Mesendoderm (in vitro differentiated cells): Measurements from ENCODE around the gene B4GALNT3.

Experiments used
- DNase-seq: peaks from one replicate; pipeline ENCODE4 v3.0.0; 2013
- H2AK5ac ChIP-seq: 2 replicates; pipeline ENCODE4 v1.6.1; 2013; ENCODE audit warnings: low read length, inconsistent platforms
- H2BK120ac ChIP-seq: 2 replicates; pipeline ENCODE4 v1.6.1; 2013; ENCODE audit warnings: low read depth, mild to moderate bottlenecking, low read length, moderate library complexity, mixed read lengths
- H2BK15ac ChIP-seq: replicated peaks from 2 replicates; pipeline ENCODE4 v1.6.1; 2013; ENCODE audit warnings: low read depth, mild to moderate bottlenecking, moderate library complexity
- H2BK5ac ChIP-seq: 2 replicates; pipeline ENCODE4 v1.6.1; 2013; ENCODE audit warnings: low read length, inconsistent platforms
- H3K18ac ChIP-seq: 2 replicates; pipeline ENCODE4 v1.6.1; 2013; ENCODE audit warnings: mild to moderate bottlenecking, low read length, mixed read lengths
- H3K23ac ChIP-seq: one replicate; pipeline ENCODE4 v1.6.1; 2013; ENCODE audit warnings: low read length
- H3K27ac ChIP-seq: 2 replicates; pipeline ENCODE4 v1.5.1; 2013; ENCODE audit warnings: low read depth, mild to moderate bottlenecking, inconsistent platforms, low read length, moderate library complexity
- H3K27me3 ChIP-seq: 2 replicates; pipeline ENCODE4 v1.6.1; 2013; ENCODE audit warnings: low read length, control low read depth, mild to moderate bottlenecking, inconsistent platforms; ENCODE audit not compliant: insufficient read depth, poor library complexity
- H3K36me3 ChIP-seq: 2 replicates; pipeline ENCODE4 v1.6.1; 2013; ENCODE audit warnings: low read length, inconsistent platforms; ENCODE audit not compliant: control insufficient read depth, insufficient read depth
- H3K4ac ChIP-seq: one replicate; pipeline ENCODE4 v1.6.1; 2013; ENCODE audit warnings: low read depth, mild to moderate bottlenecking, low read length, moderate library complexity
- H3K4me1 ChIP-seq: 2 replicates; pipeline ENCODE4 v1.6.1; 2013; ENCODE audit warnings: low read depth, low read length, inconsistent platforms; ENCODE audit not compliant: control insufficient read depth
- H3K4me2 ChIP-seq: 2 replicates; pipeline ENCODE4 v1.6.1; 2013; ENCODE audit warnings: low read length
- H3K4me3 ChIP-seq: 2 replicates; pipeline ENCODE4 v1.5.1; 2013; ENCODE audit warnings: mild to moderate bottlenecking, low read length
- H3K56ac ChIP-seq: one replicate; pipeline ENCODE4 v1.6.1; 2013; ENCODE audit warnings: low read length
- H3K79me1 ChIP-seq: 2 replicates; pipeline ENCODE4 v1.6.1; 2013; ENCODE audit warnings: low read length, inconsistent platforms
- H3K79me2 ChIP-seq: 2 replicates; pipeline ENCODE4 v1.6.1; 2013; ENCODE audit warnings: mild to moderate bottlenecking, low read length; ENCODE audit not compliant: control insufficient read depth, insufficient read depth
- H3K9ac ChIP-seq: 2 replicates; pipeline ENCODE4 v1.6.1; 2013; ENCODE audit warnings: low read length, inconsistent platforms
- H4K5ac ChIP-seq: one replicate; pipeline ENCODE4 v1.6.1; 2013; ENCODE audit warnings: low read length
- H4K8ac ChIP-seq: one replicate; pipeline ENCODE4 v1.6.1; 2013; ENCODE audit warnings: low read depth, mild to moderate bottlenecking, control low read depth, low read length, moderate library complexity
- WGBS: extraction: QIAGEN DNeasy Blood & Tissue Kit; methylation state at CpG from one replicate; pipeline ENCODE4 v1.1.7; 2013; ENCODE audit warnings: low lambda C conversion rate, missing lambda C conversion rate; ENCODE audit not compliant: insufficient coverage; ENCODE audit errors: extremely low coverage; 5-methylcytosine and 5-hydroxymethylcytosine counted together

B4GALNT3 gene

GRCh38 chr12:510071-510825 is 50.5 kb downstream of the B4GALNT3 start:
- Histone ChIP-seq H3K4me3 (no peak overlapping the region), H3K4ac (peak overlapping the region; percentile 37), H2BK120ac (peak overlapping the region; percentile 83), H3K9ac (peak overlapping the region; percentile 23), H3K36me3 (no peaks in the 10 kb centered on the region), H3K27ac (peak overlapping the region; percentile 76), H3K79me2 (no peaks in the 10 kb centered on the region), H3K56ac (peak overlapping the region; percentile 78), H3K4me1 (peaks cover 18% of the 10 kb centered on the region), H3K79me1 (no peaks in the 10 kb centered on the region), H2BK15ac (no peak overlapping the region), H2AK5ac (peak overlapping the region; percentile 94), H3K27me3 (no peaks in the 10 kb centered on the region), H3K4me2 (peak overlapping the region; percentile 5), H4K5ac (peak overlapping the region; percentile 39), H3K23ac (peak overlapping the region; percentile 66), H2BK5ac (peak overlapping the region; percentile 93), H4K8ac (no peak overlapping the region), H3K18ac (peak overlapping the region; percentile 91)
- DNase-seq, result peak; percentile 93
- no CpG with 5 or more reads among the region's 12 CpGs for WGBS

- Histone ChIP-seq H3K4me3 (no peak overlapping the region), H2BK15ac (no peak overlapping the region), H3K4me1 (peaks cover 18% of the 10 kb centered on the region), H3K4me2 (no peak overlapping the region), H3K27ac (no peak overlapping the region), H2AK5ac (no peak overlapping the region), H3K4ac (no peak overlapping the region), H3K18ac (no peak overlapping the region), H3K23ac (no peak overlapping the region), H2BK5ac (no peak overlapping the region), H2BK120ac (no peak overlapping the region), H3K56ac (no peak overlapping the region), H4K5ac (no peak overlapping the region), H3K27me3 (no peaks in the 10 kb centered on the region), H3K79me1 (peaks cover 2% of the 10 kb centered on the region), H4K8ac (no peak overlapping the region), H3K36me3 (no peaks in the 10 kb centered on the region), H3K9ac (no peak overlapping the region), H3K79me2 (no peaks in the 10 kb centered on the region)
- WGBS, result 100% methylated on average over 5 of the region's 6 CpGs
- no peak for DNase-seq
Observed at GRCh38 chr12:512933-513332, 53.2 kb downstream of the B4GALNT3 start.

GRCh38 chr12:513446-513845 is 53.7 kb downstream of the B4GALNT3 start:
- Histone ChIP-seq H2BK5ac (no peak overlapping the region), H3K27me3 (no peaks in the 10 kb centered on the region), H3K4me3 (no peak overlapping the region), H2BK15ac (no peak overlapping the region), H2BK120ac (no peak overlapping the region), H3K27ac (no peak overlapping the region), H3K4ac (no peak overlapping the region), H2AK5ac (no peak overlapping the region), H3K36me3 (no peaks in the 10 kb centered on the region), H3K4me2 (no peak overlapping the region), H3K9ac (no peak overlapping the region), H3K18ac (no peak overlapping the region), H4K8ac (no peak overlapping the region), H3K4me1 (peaks cover 18% of the 10 kb centered on the region), H4K5ac (no peak overlapping the region), H3K79me1 (peaks cover 2% of the 10 kb centered on the region), H3K23ac (no peak overlapping the region), H3K56ac (no peak overlapping the region), H3K79me2 (no peaks in the 10 kb centered on the region)
- WGBS, result no CpG with 5 or more reads among the region's 7 CpGs
- peak; percentile 73 for DNase-seq

GRCh38 chr12:517538-517937 is 57.8 kb downstream of the B4GALNT3 start:
- H3K27me3 ChIP-seq, result no peaks in the 10 kb centered on the region
- H3K27ac ChIP-seq, result no peak overlapping the region
- H4K5ac ChIP-seq, result no peak overlapping the region
- H2BK5ac ChIP-seq, result no peak overlapping the region
- no peak overlapping the region for H3K18ac ChIP-seq
- no peak for DNase-seq
- H3K23ac ChIP-seq, result no peak overlapping the region
- no peak overlapping the region for H2BK15ac ChIP-seq
- no peak overlapping the region for H2BK120ac ChIP-seq
- no peak overlapping the region for H3K9ac ChIP-seq
- H3K4ac ChIP-seq, result no peak overlapping the region
- no peak overlapping the region for H2AK5ac ChIP-seq
- peaks cover 3% of the 10 kb centered on the region for H3K79me1 ChIP-seq
- H3K4me1 ChIP-seq, result peaks cover 3% of the 10 kb centered on the region
- no peak overlapping the region for H3K56ac ChIP-seq
- H3K79me2 ChIP-seq, result no peaks in the 10 kb centered on the region
- H3K4me3 ChIP-seq, result no peak overlapping the region
- WGBS, result no CpG with 5 or more reads among the region's 3 CpGs
- no peak overlapping the region for H4K8ac ChIP-seq
- no peak overlapping the region for H3K4me2 ChIP-seq
- no peaks in the 10 kb centered on the region for H3K36me3 ChIP-seq

GRCh38 chr12:520119-520518 is 60.4 kb downstream of the B4GALNT3 start:
- no peak overlapping the region for H4K5ac ChIP-seq
- no peak overlapping the region for H2BK120ac ChIP-seq
- WGBS, result no CpG with 5 or more reads among the region's 2 CpGs
- H3K27me3 ChIP-seq, result no peaks in the 10 kb centered on the region
- DNase-seq, result no peak
- peaks cover 3% of the 10 kb centered on the region for H3K4me1 ChIP-seq
- H3K9ac ChIP-seq, result no peak overlapping the region
- H3K4me2 ChIP-seq, result no peak overlapping the region
- no peak overlapping the region for H2AK5ac ChIP-seq
- H4K8ac ChIP-seq, result no peak overlapping the region
- no peak overlapping the region for H2BK5ac ChIP-seq
- H3K18ac ChIP-seq, result no peak overlapping the region
- H3K23ac ChIP-seq, result no peak overlapping the region
- no peak overlapping the region for H3K4ac ChIP-seq
- no peak overlapping the region for H2BK15ac ChIP-seq
- H3K27ac ChIP-seq, result no peak overlapping the region
- no peak overlapping the region for H3K4me3 ChIP-seq
- H3K36me3 ChIP-seq, result no peaks in the 10 kb centered on the region
- no peak overlapping the region for H3K56ac ChIP-seq
- H3K79me2 ChIP-seq, result no peaks in the 10 kb centered on the region
- H3K79me1 ChIP-seq, result peaks cover 3% of the 10 kb centered on the region
